Thoracic aorta (tissue), 2 donors: Measurements from ENCODE around the gene ACSF2. TPM values are rescaled to one million over a fixed set of nuclear protein-coding genes. Genes with fewer than 3 reads are reported as not detected.

ENCODE experiments used
- ATAC-seq: fragments of 150-250 bp; one replicate; pipeline ENCODE4 v1.8.0; 2017; ENCODE audit warnings: low read depth; ENCODE audit not compliant: insufficient number of reproducible peaks, low FRiP score
- DNase-seq: peaks from one replicate; pipeline ENCODE4 v3.0.0-alpha.2; 2020; ENCODE audit warnings: low spot score
- H3K27ac ChIP-seq, 2 donors: fragments of 200-600 bp; sonication (generic); 1 replicate in 1 of 2; 2 replicates in 1 of 2; pipeline ENCODE4 v1.5.1; 2016; ENCODE audit warnings: mild to moderate bottlenecking in 2 of 2, moderate library complexity in 2 of 2
- H3K27me3 ChIP-seq: fragments of 200-600 bp; sonication (generic); replicated peaks from 2 replicates; pipeline ENCODE4 v1.6.0; 2016; ENCODE audit warnings: mild to moderate bottlenecking; ENCODE audit not compliant: insufficient read depth
- H3K36me3 ChIP-seq: fragments of 200-600 bp; sonication (generic); one replicate; pipeline ENCODE4 v1.5.1; 2016
- H3K4me1 ChIP-seq, 2 donors: fragments of 200-600 bp; sonication (generic); 1 replicate in 1 of 2; 2 replicates in 1 of 2; pipeline versions ENCODE4 v1.5.1 to v1.6.0; 2016; ENCODE audit warnings: low read depth in 2 of 2, mild to moderate bottlenecking in 1 of 2; ENCODE audit not compliant: control insufficient read depth in 1 of 2
- H3K4me3 ChIP-seq: fragments of 200-600 bp; sonication (generic); 2 replicates; pipeline ENCODE4 v1.5.1; 2016; ENCODE audit warnings: mild to moderate bottlenecking
- H3K9me3 ChIP-seq: fragments of 200-600 bp; sonication (generic); 2 replicates; pipeline ENCODE4 v1.5.1; 2016
- CTCF ChIP-seq: fragments of 200-600 bp; sonication (generic); IDR thresholded peaks from one replicate; pipeline ENCODE4 v1.5.1; 2019; ENCODE audit warnings: antibody characterized with exemption
- total RNA-seq, 2 donors: library from RNA; depleted of rRNA; stranded (reverse); fragments of >200 nt; gene quantifications; one replicate each; pipeline versions ENCODE4 v1.1.0 to v1.2.3, GENCODE V29; 2016

ACSF2 gene
- total RNA-seq, 2 donors from 2014 or later: 11.1 to 41.6 TPM

GRCh38 chr17:50499721-50500120, 73.7 kb downstream of the ACSF2 start:
- no peaks in the 10 kb centered on the region for H3K36me3 ChIP-seq
- H3K27me3 ChIP-seq: no peaks in the 10 kb centered on the region
- TF ChIP-seq CTCF: no peak
- ATAC-seq: no peak
- no peaks in the 10 kb centered on the region for H3K4me1 ChIP-seq
- no peak overlapping the region for H3K27ac ChIP-seq
- H3K4me3 ChIP-seq: no peak overlapping the region
- no peak for DNase-seq
- H3K9me3 ChIP-seq: no peaks in the 10 kb centered on the region

GRCh38 chr17:50501054-50501453, 75.0 kb downstream of the ACSF2 start:
- TF ChIP-seq CTCF: no peak
- H3K27ac ChIP-seq: no peak overlapping the region
- H3K4me1 ChIP-seq: no peaks in the 10 kb centered on the region
- no peaks in the 10 kb centered on the region for H3K36me3 ChIP-seq
- no peak overlapping the region for H3K4me3 ChIP-seq
- no peaks in the 10 kb centered on the region for H3K27me3 ChIP-seq
- ATAC-seq (no peak), DNase-seq (no peak)
- no peaks in the 10 kb centered on the region for H3K9me3 ChIP-seq

- DNase-seq (no peak), ATAC-seq (no peak)
- Histone ChIP-seq H3K36me3 (no peaks in the 10 kb centered on the region), H3K4me1 (peaks cover 0 to under 1% of the 10 kb centered on the region in 2 donors), H3K27ac (no peak overlapping the region), H3K4me3 (no peak overlapping the region), H3K27me3 (no peaks in the 10 kb centered on the region), H3K9me3 (no peaks in the 10 kb centered on the region)
- no peak for TF ChIP-seq CTCF
These were observed 76.4 kb downstream of the ACSF2 start for GRCh38 chr17:50502301-50502990.

- H3K4me1 ChIP-seq: peaks cover 6 to 14% of the 10 kb centered on the region in 2 donors
- H3K27ac ChIP-seq: no peak overlapping the region
- TF ChIP-seq CTCF: no peak
- no peaks in the 10 kb centered on the region for H3K9me3 ChIP-seq
- no peak for DNase-seq
- H3K4me3 ChIP-seq: no peak overlapping the region
- no peaks in the 10 kb centered on the region for H3K36me3 ChIP-seq
- no peak for ATAC-seq
- no peaks in the 10 kb centered on the region for H3K27me3 ChIP-seq
These were observed 79.6 kb downstream of the ACSF2 start for GRCh38 chr17:50505591-50506130.

- no peak for TF ChIP-seq CTCF
These were observed 80.3 kb downstream of the ACSF2 start for GRCh38 chr17:50506298-50506697.

More at GRCh38 chr17:50506298-50506697, 80.3 kb downstream of the ACSF2 start:
- Histone ChIP-seq H3K4me3 (no peak overlapping the region), H3K27me3 (no peaks in the 10 kb centered on the region), H3K36me3 (no peaks in the 10 kb centered on the region), H3K27ac (no peak overlapping the region), H3K4me1 (peaks cover 6 to 14% of the 10 kb centered on the region in 2 donors), H3K9me3 (no peaks in the 10 kb centered on the region)
- DNase-seq: no peak
- ATAC-seq: no peak
